Ectodermal cell (in vitro differentiated cells): ENCODE data around the gene C1orf115. TPM values are rescaled to one million over a fixed set of nuclear protein-coding genes. Genes with fewer than 3 reads are reported as not detected.

Source experiments
- H3K27ac ChIP-seq: 2 replicates; pipeline ENCODE4 v1.7.0; 2013; ENCODE audit warnings: mild to moderate bottlenecking, low read depth, low read length; ENCODE audit not compliant: insufficient read depth, poor library complexity, severe bottlenecking
- H3K27me3 ChIP-seq: 2 replicates; pipeline ENCODE4 v1.7.0; 2013; ENCODE audit warnings: mild to moderate bottlenecking, low read length; ENCODE audit not compliant: insufficient read depth, control insufficient read depth, poor library complexity, severe bottlenecking
- H3K36me3 ChIP-seq: one replicate; pipeline ENCODE4 v1.7.0; 2013; ENCODE audit warnings: low read length; ENCODE audit not compliant: control insufficient read depth, insufficient read depth
- H3K4me1 ChIP-seq: one replicate; pipeline ENCODE4 v1.7.0; 2013; ENCODE audit warnings: low read length; ENCODE audit not compliant: control insufficient read depth, insufficient read depth
- H3K4me3 ChIP-seq: 2 replicates; pipeline ENCODE4 v1.7.0; 2013; ENCODE audit warnings: low read depth, low read length, control low read depth; ENCODE audit not compliant: insufficient read depth
- H3K9me3 ChIP-seq: 2 replicates; pipeline ENCODE4 v1.7.0; 2013; ENCODE audit warnings: mild to moderate bottlenecking, low read length, moderate library complexity; ENCODE audit not compliant: control insufficient read depth
- WGBS, 2 experiments: methylation state at CpG; one replicate each; pipeline ENCODE4 v1.1.7; 2013; ENCODE audit warnings: missing lambda C conversion rate in 2 of 2; 5-methylcytosine and 5-hydroxymethylcytosine counted together
- polyA plus RNA-seq, 4 experiments: library from polyadenylated mRNA; stranded (reverse); fragments of 50-300 nt; gene quantifications; one replicate each; pipeline ENCODE4 v1.2.3, GENCODE V29; 2013

The C1orf115 gene
- polyA plus RNA-seq (2013, experiment 1 of 4), result 6.5 TPM
- polyA plus RNA-seq (2013, experiment 2 of 4), result 6.8 TPM
- 5.0 TPM for polyA plus RNA-seq (2013, experiment 3 of 4)
- 5.3 TPM for polyA plus RNA-seq (2013, experiment 4 of 4)

DNA sequence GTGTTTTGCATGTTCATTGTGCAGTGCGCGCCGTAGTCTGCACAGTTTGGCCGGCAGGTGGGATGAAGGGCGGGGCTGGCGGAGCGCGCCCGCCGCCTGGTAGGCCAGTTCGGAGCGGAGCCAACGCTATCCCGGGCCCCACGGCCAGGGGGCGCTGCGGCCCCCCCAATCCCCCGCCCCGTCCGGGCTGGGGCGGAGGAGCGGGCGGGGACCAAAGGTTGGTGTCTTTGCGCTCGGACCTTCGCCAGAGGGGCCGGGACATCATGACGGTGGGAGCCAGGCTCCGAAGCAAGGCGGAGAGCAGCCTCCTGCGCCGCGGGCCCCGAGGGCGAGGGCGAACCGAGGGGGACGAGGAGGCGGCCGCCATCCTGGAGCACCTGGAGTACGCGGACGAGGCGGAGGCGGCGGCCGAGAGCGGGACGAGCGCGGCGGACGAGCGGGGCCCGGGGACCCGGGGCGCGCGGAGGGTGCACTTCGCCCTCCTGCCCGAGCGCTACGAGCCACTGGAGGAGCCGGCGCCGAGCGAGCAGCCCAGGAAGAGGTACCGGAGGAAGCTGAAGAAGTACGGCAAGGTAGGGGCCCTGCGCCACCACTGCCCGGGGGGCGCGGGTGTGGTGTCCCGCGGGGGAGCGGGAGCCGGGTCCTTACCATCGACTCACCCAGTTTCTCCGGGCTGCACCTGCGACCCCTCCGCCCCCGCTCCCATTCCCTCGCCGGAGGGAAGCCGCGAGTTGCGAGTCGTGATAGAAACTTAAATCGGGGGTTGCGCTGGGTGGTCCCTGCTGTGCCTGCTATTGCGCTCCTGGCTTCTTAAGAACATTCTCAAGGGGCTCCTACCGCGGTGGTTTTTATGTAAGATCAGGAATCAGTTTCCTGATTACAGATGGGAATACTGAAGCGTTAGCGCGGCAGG, at the start of gene C1orf115:
Gene C1orf115 (plus strand): TSS at position 224 of the 913 bp plus-strand sequence. CDS start 40 bp downstream, at position 264.
- Histone ChIP-seq H3K27me3 (peaks cover 35% of the 10 kb centered on the region), H3K36me3 (no peaks in the 10 kb centered on the region), H3K4me1 (no peaks in the 10 kb centered on the region), H3K9me3 (no peaks in the 10 kb centered on the region), H3K4me3 (peak within 1 kb of the TSS; percentile 68), H3K27ac (no peak within 1 kb of the TSS)
- WGBS, 2 experiments, result 1 to 2% methylated on average over 96 of the region's 96 CpGs

GRCh38 chr1:220642285-220642684, 47.9 kb upstream of the C1orf115 start:
- 92 to 95% methylated on average over 4 of the region's 4 CpGs for WGBS, 2 experiments
- Histone ChIP-seq H3K27ac (no peak overlapping the region), H3K9me3 (no peaks in the 10 kb centered on the region), H3K27me3 (no peaks in the 10 kb centered on the region), H3K4me1 (no peaks in the 10 kb centered on the region), H3K4me3 (no peak overlapping the region), H3K36me3 (peaks cover 18% of the 10 kb centered on the region)

- Histone ChIP-seq H3K4me3 (no peak overlapping the region), H3K27ac (no peak overlapping the region), H3K36me3 (no peaks in the 10 kb centered on the region), H3K9me3 (no peaks in the 10 kb centered on the region), H3K27me3 (no peaks in the 10 kb centered on the region), H3K4me1 (no peaks in the 10 kb centered on the region)
- WGBS, 2 experiments, result 94 to 95% methylated on average over 11 to 13 of the region's 13 CpGs
Measured at GRCh38 chr1:220652995-220653394, 37.2 kb upstream of the C1orf115 start.

GRCh38 chr1:220655509-220655908, 34.7 kb upstream of the C1orf115 start:
- Histone ChIP-seq H3K4me3 (no peak overlapping the region), H3K27ac (no peak overlapping the region), H3K27me3 (no peaks in the 10 kb centered on the region), H3K4me1 (no peaks in the 10 kb centered on the region), H3K36me3 (no peaks in the 10 kb centered on the region), H3K9me3 (no peaks in the 10 kb centered on the region)
- WGBS, 2 experiments, result 94 to 97% methylated on average over 1 of the region's 1 CpG

GRCh38 chr1:220655961-220656740, 34.0 kb upstream of the C1orf115 start:
- Histone ChIP-seq H3K36me3 (no peaks in the 10 kb centered on the region), H3K4me1 (no peaks in the 10 kb centered on the region), H3K9me3 (no peaks in the 10 kb centered on the region), H3K27me3 (no peaks in the 10 kb centered on the region), H3K27ac (no peak overlapping the region), H3K4me3 (no peak overlapping the region)

DNA sequence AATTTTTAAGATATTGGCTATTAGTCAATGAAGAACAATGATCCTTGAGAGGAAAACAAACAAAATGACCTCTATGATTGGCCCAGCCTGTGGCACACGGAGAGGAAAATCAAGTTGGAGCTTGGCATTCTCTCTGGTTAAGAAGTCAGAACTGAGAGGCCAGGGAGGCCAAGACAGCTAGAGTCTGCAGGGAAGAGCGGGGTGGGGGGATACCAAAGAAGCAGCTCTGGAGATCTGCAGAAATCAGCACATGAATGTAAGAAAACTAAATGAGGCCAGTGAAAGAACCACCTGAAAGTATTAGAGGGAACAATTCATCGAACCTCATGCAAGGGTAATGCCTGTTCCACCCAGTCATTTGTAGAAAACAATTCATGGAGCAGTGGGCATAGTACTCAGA, 23.8 kb upstream of the C1orf115 start:
- Histone ChIP-seq H3K4me1 (no peaks in the 10 kb centered on the region), H3K4me3 (no peak overlapping the region)
- WGBS, 2 experiments, result 85 to 92% methylated on average over 3 of the region's 3 CpGs

DNA sequence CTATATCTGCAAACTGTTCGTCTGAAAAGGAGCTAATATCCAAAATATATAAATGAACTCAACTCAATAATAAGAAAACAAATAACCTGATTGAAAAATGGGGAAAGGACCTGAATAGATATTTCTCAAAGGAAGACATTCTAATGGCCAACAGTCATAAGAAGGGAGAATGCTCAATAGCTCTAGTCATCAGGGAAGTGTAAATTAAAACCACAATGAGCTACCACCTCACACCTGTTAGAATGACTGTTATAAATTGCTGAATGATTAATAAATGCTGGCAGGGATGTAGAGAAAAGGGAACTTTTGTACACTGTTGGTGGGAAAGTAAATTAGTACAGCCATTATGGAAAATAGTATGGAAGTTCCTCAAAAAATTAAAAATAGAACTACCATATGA, 21.2 kb upstream of the C1orf115 start:
- H3K27me3 ChIP-seq, result no peaks in the 10 kb centered on the region
- H3K4me3 ChIP-seq, result no peak overlapping the region
- no peaks in the 10 kb centered on the region for H3K9me3 ChIP-seq
- H3K4me1 ChIP-seq, result no peaks in the 10 kb centered on the region
- no peak overlapping the region for H3K27ac ChIP-seq
- WGBS, 2 experiments, result 86% methylated on average over 1 of the region's 1 CpG; no CpG with 5 or more reads in 1 of the 2 experiments
- no peaks in the 10 kb centered on the region for H3K36me3 ChIP-seq

More for the DNA sequence above, 23.8 kb upstream of the C1orf115 start:
- Histone ChIP-seq H3K9me3 (no peaks in the 10 kb centered on the region), H3K36me3 (no peaks in the 10 kb centered on the region), H3K27ac (no peak overlapping the region), H3K27me3 (no peaks in the 10 kb centered on the region)

DNA sequence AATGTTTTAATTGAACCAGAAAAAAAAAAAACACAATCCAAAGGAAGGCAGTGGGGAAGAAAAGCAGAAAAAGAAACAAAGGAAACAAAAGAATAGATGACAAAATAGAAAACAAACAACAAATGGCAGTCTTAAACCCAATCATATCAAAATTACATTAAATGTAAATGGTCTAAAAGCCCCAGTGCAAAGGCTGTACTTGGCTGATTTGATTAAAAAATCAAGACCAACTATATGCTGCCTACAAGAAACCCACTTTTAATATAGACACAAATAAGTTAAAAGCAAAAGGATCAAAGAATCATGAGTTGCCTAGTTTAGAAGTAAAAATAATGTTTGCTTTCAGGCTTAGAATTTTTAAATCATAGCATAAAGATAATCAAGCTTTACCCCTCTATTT, 19.8 kb upstream of the C1orf115 start:
- H3K4me3 ChIP-seq, result no peak overlapping the region
- H3K4me1 ChIP-seq, result no peaks in the 10 kb centered on the region
- H3K36me3 ChIP-seq, result no peaks in the 10 kb centered on the region
- no peaks in the 10 kb centered on the region for H3K27me3 ChIP-seq
- H3K9me3 ChIP-seq, result no peaks in the 10 kb centered on the region
- no peak overlapping the region for H3K27ac ChIP-seq

DNA sequence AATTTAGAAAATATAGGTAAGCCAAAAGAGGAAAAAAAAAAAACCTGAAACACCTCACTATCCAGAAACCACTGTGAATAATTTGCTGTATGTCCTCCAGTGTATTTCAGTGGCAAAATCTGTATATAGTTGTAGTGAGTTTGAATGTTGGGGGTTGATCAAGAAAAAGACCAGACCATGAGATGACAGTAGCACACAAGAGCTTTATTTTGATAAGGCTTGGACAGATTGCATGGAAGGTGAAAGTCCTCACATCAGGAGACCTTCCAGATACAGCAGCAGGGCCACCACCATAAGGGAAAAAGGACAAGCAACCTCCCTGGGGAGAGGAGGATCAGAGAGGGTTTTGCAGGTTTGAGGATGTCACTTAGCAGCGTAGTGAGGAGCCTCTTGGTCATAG, 16.2 kb upstream of the C1orf115 start:
- no peak overlapping the region for H3K27ac ChIP-seq
- no peak overlapping the region for H3K4me3 ChIP-seq
- H3K36me3 ChIP-seq, result no peaks in the 10 kb centered on the region
- 89 to 97% methylated on average over 1 of the region's 1 CpG for WGBS, 2 experiments
- no peaks in the 10 kb centered on the region for H3K9me3 ChIP-seq
- H3K27me3 ChIP-seq, result no peaks in the 10 kb centered on the region
- no peaks in the 10 kb centered on the region for H3K4me1 ChIP-seq

GRCh38 chr1:220677251-220677650, 12.9 kb upstream of the C1orf115 start:
- WGBS, 2 experiments, result 91 to 100% methylated on average over 2 of the region's 2 CpGs
- Histone ChIP-seq H3K9me3 (no peaks in the 10 kb centered on the region), H3K4me1 (no peaks in the 10 kb centered on the region)

More at GRCh38 chr1:220677251-220677650, 12.9 kb upstream of the C1orf115 start:
- H3K27ac ChIP-seq, result no peak overlapping the region
- H3K36me3 ChIP-seq, result no peaks in the 10 kb centered on the region
- H3K4me3 ChIP-seq, result no peak overlapping the region
- H3K27me3 ChIP-seq, result no peaks in the 10 kb centered on the region
